GM12872 (cell line): ENCODE results near the gene CHRM5.
A peak's percentile ranks its signal among the peaks of the same experiment; 100 is the strongest.

Experiments
- CTCF ChIP-seq: IDR thresholded peaks from 3 replicates; pipeline ENCODE4 v1.5.1; 2011; ENCODE audit warnings: low read depth, mild to moderate bottlenecking, low read length, moderate library complexity; ENCODE audit not compliant: insufficient read depth

Gene CHRM5

GRCh38 chr15:33946152-33946551 is 22.1 kb upstream of the CHRM5 start:
- no peak for TF ChIP-seq CTCF

GRCh38 chr15:33955945-33956344 is 12.4 kb upstream of the CHRM5 start:
- TF ChIP-seq CTCF, result no peak

- no peak for TF ChIP-seq CTCF
These were observed 11.9 kb upstream of the CHRM5 start for GRCh38 chr15:33956397-33956796.

- TF ChIP-seq CTCF, result no peak
These were observed 8.3 kb upstream of the CHRM5 start for GRCh38 chr15:33959844-33960548.

- TF ChIP-seq CTCF, result no peak
These were observed 7.8 kb upstream of the CHRM5 start for GRCh38 chr15:33960549-33960935.

- TF ChIP-seq CTCF, result peak; percentile 68
These were observed 4.2 kb upstream of the CHRM5 start for GRCh38 chr15:33963831-33964664.

GRCh38 chr15:33964665-33965040 is 3.6 kb upstream of the CHRM5 start:
- no peak for TF ChIP-seq CTCF
